Measurements from ENCODE around the gene STK32B.

Gene STK32B

GRCh38 chr4:5365071-5366008 is 314.1 kb downstream of the STK32B start:
- no peak for DNase-seq (ENCODE audit: low spot score)

- DNase-seq (ENCODE audit: low spot score) = no peak
These were observed 314.7 kb downstream of the STK32B start for GRCh38 chr4:5366009-5366386.

GRCh38 chr4:5366421-5366820 is 315.1 kb downstream of the STK32B start:
- DNase-seq (ENCODE audit: low spot score) = no peak

- no peak for DNase-seq (ENCODE audit: low spot score)
These were observed 317.1 kb downstream of the STK32B start for GRCh38 chr4:5368426-5368825.

GRCh38 chr4:5370286-5370685 is 319.0 kb downstream of the STK32B start:
- no peak for DNase-seq (ENCODE audit: low spot score)

- DNase-seq (ENCODE audit: low spot score) = no peak
These were observed 320.3 kb downstream of the STK32B start for GRCh38 chr4:5371415-5372190.

- no peak for DNase-seq (ENCODE audit: low spot score)
These were observed 320.9 kb downstream of the STK32B start for GRCh38 chr4:5372198-5372597.

- no peak for DNase-seq (ENCODE audit: low spot score)
These were observed 322.0 kb downstream of the STK32B start for GRCh38 chr4:5373327-5373726.

GRCh38 chr4:5374592-5374991 is 323.3 kb downstream of the STK32B start:
- DNase-seq (ENCODE audit: low spot score) = no peak

- no peak for DNase-seq (ENCODE audit: low spot score)
These were observed 323.7 kb downstream of the STK32B start for GRCh38 chr4:5374994-5375393.

GRCh38 chr4:5376015-5376414 is 324.7 kb downstream of the STK32B start:
- DNase-seq (ENCODE audit: low spot score) = no peak

GRCh38 chr4:5378002-5378401 is 326.7 kb downstream of the STK32B start:
- no peak for DNase-seq (ENCODE audit: low spot score)

GRCh38 chr4:5379895-5380294 is 328.6 kb downstream of the STK32B start:
- no peak for DNase-seq (ENCODE audit: low spot score)

- no peak for DNase-seq (ENCODE audit: low spot score)
These were observed 330.7 kb downstream of the STK32B start for GRCh38 chr4:5381961-5382441.

GRCh38 chr4:5383191-5383980 is 332.1 kb downstream of the STK32B start:
- no peak for DNase-seq (ENCODE audit: low spot score)

GRCh38 chr4:5385741-5386311 is 334.5 kb downstream of the STK32B start:
- no peak for DNase-seq (ENCODE audit: low spot score)

- DNase-seq (ENCODE audit: low spot score) = no peak
These were observed 335.6 kb downstream of the STK32B start for GRCh38 chr4:5386921-5387320.

GRCh38 chr4:5387457-5387856 is 336.2 kb downstream of the STK32B start:
- no peak for DNase-seq (ENCODE audit: low spot score)

GRCh38 chr4:5389756-5390310 is 338.6 kb downstream of the STK32B start:
- DNase-seq (ENCODE audit: low spot score) = no peak

GRCh38 chr4:5391492-5391891 is 340.2 kb downstream of the STK32B start:
- no peak for DNase-seq (ENCODE audit: low spot score)

- DNase-seq (ENCODE audit: low spot score) = no peak
These were observed 342.7 kb downstream of the STK32B start for GRCh38 chr4:5393911-5394513.
